H1 (cell line): ENCODE results near the gene IRS1. TPM values are rescaled to one million over a fixed set of nuclear protein-coding genes. Genes with fewer than 3 reads are reported as not detected.
A peak's percentile ranks its signal among the peaks of the same experiment; 100 is the strongest.

ENCODE experiments used
- CTCF ChIA-PET: fragments of 300-600 bp; sonication (Branson Sonifier 250); formaldehyde crosslinking; loops from one replicate; lab custom pipeline; 2021; ENCODE audit not compliant: partially characterized antibody; lab: Charles Lee
- POLR2A ChIA-PET: fragments of 300-600 bp; sonication (Branson Sonifier 250); formaldehyde crosslinking; loops from one replicate; lab custom pipeline; 2021; ENCODE audit warnings: inconsistent platforms; ENCODE audit not compliant: partially characterized antibody; lab: Charles Lee
- DNase-seq, 2 experiments: peaks; one replicate each; pipeline versions ENCODE4 v3.0.0 to v3.0.0-alpha.2; 2010 to 2022; ENCODE audit warnings: low spot score in 2 of 2, low read depth in 1 of 2, mixed read lengths in 1 of 2
- FAIRE-seq: peaks from 2 replicates; lab custom pipeline; 2011; peaks lifted over from hg19 to GRCh38; lab: Jason Lieb, UNC
- H2AFZ ChIP-seq: 2 replicates; pipeline ENCODE4 v1.8.1; 2012; ENCODE audit warnings: low read length, inconsistent platforms
- H2AK5ac ChIP-seq: 2 replicates; pipeline ENCODE4 v1.6.1; 2013; ENCODE audit warnings: low read depth, low read length
- H2BK120ac ChIP-seq: replicated peaks from 2 replicates; pipeline ENCODE3; 2013; ENCODE audit warnings: low read depth, low read length, inconsistent platforms
- H2BK12ac ChIP-seq: 2 replicates; pipeline ENCODE4 v1.6.1; 2013; ENCODE audit warnings: low read depth, low read length
- H2BK15ac ChIP-seq: 2 replicates; pipeline ENCODE4 v1.6.1; 2013; ENCODE audit warnings: low read length
- H2BK20ac ChIP-seq: 2 replicates; pipeline ENCODE4 v1.6.1; 2013; ENCODE audit warnings: low read length
- H2BK5ac ChIP-seq: 2 replicates; pipeline ENCODE4 v1.6.1; 2013; ENCODE audit warnings: low read depth, low read length
- H3K14ac ChIP-seq: 2 replicates; pipeline ENCODE4 v1.6.1; 2013; ENCODE audit warnings: inconsistent platforms; ENCODE audit not compliant: insufficient read length
- H3K18ac ChIP-seq: 2 replicates; pipeline ENCODE4 v1.6.1; 2013; ENCODE audit warnings: low read length; ENCODE audit errors: extremely low read depth
- H3K23ac ChIP-seq: 2 replicates; pipeline ENCODE4 v1.6.1; 2013; ENCODE audit warnings: inconsistent platforms; ENCODE audit not compliant: insufficient read length
- H3K23me2 ChIP-seq: 2 replicates; pipeline ENCODE4 v1.6.1; 2013; ENCODE audit warnings: low read depth, low read length
- H3K27ac ChIP-seq: 2 replicates; pipeline ENCODE4 v1.6.1; 2011; ENCODE audit warnings: low read depth, low read length, inconsistent platforms
- H3K27me3 ChIP-seq, 4 experiments: replicated peaks in 1 of 4; 1 replicate in 1 of 4; 2 replicates in 3 of 4; pipeline versions ENCODE4 v1.6.1 to v1.8.1; 2011 to 2013; ENCODE audit warnings: low read length in 3 of 4, mild to moderate bottlenecking in 3 of 4, inconsistent platforms in 2 of 4, mixed read lengths in 2 of 4, moderate library complexity in 1 of 4; ENCODE audit not compliant: control insufficient read depth in 3 of 4, insufficient read depth in 3 of 4; ENCODE audit errors: extremely low read depth in 1 of 4
- H3K36me3 ChIP-seq, 4 experiments: 2 replicates each; pipeline versions ENCODE4 v1.6.1 to v1.8.1; 2011 to 2013; ENCODE audit warnings: mild to moderate bottlenecking in 4 of 4, low read length in 3 of 4, moderate library complexity in 2 of 4, control low read depth in 1 of 4, inconsistent platforms in 1 of 4; ENCODE audit not compliant: insufficient read depth in 4 of 4, control insufficient read depth in 2 of 4
- H3K4ac ChIP-seq: replicated peaks from 2 replicates; pipeline ENCODE3; 2013; ENCODE audit warnings: low read length, low read depth, mixed read lengths, inconsistent platforms; ENCODE audit not compliant: insufficient read length
- H3K4me1 ChIP-seq, 4 experiments: replicated peaks in 1 of 4; 1 replicate in 1 of 4; 2 replicates in 3 of 4; pipeline versions ENCODE4 v1.6.1 to v1.8.1; 2011 to 2013; ENCODE audit warnings: low read length in 3 of 4, inconsistent platforms in 2 of 4, mixed read lengths in 1 of 4; ENCODE audit not compliant: insufficient read depth in 4 of 4, control insufficient read depth in 3 of 4
- H3K4me2 ChIP-seq, 2 experiments: 2 replicates each; pipeline versions ENCODE4 v1.6.1 to v1.8.1; 2011 to 2013; ENCODE audit warnings: low read depth in 2 of 2, low read length in 2 of 2, control low read depth in 1 of 2, inconsistent platforms in 1 of 2, mild to moderate bottlenecking in 1 of 2; ENCODE audit not compliant: insufficient read depth in 1 of 2
- H3K4me3 ChIP-seq, 4 experiments: fragments of 200-600, 300-600 bp in 1 of 4; sonication (generic), shearing (Covaris generic), sonication (Bioruptor Twin) in 1 of 4; 2 replicates each; pipeline versions ENCODE4 v1.5.1 to v1.8.1; 2011 to 2016; ENCODE audit warnings: low read length in 4 of 4, low read depth in 3 of 4, control low read depth in 2 of 4, inconsistent platforms in 2 of 4, mild to moderate bottlenecking in 2 of 4, mixed read lengths in 1 of 4, moderate library complexity in 1 of 4; ENCODE audit not compliant: insufficient read depth in 2 of 4; ENCODE audit errors: extremely low read depth in 1 of 4
- H3K56ac ChIP-seq: replicated peaks from 2 replicates; pipeline ENCODE3; 2013; ENCODE audit warnings: low read depth, mild to moderate bottlenecking, mixed read lengths, low read length, inconsistent platforms; ENCODE audit not compliant: insufficient read length
- H3K79me1 ChIP-seq: 2 replicates; pipeline ENCODE4 v1.6.1; 2013; ENCODE audit warnings: low read depth, low read length, control low read depth
- H3K79me2 ChIP-seq, 2 experiments: 2 replicates each; pipeline versions ENCODE4 v1.6.1 to v1.8.1; 2012 to 2013; ENCODE audit warnings: low read length in 2 of 2, mild to moderate bottlenecking in 2 of 2, inconsistent platforms in 1 of 2; ENCODE audit not compliant: insufficient read depth in 2 of 2, control insufficient read depth in 1 of 2
- H3K9ac ChIP-seq, 4 experiments: replicated peaks in 1 of 4; 1 replicate in 1 of 4; 2 replicates in 3 of 4; pipeline versions ENCODE4 v1.6.1 to v1.8.1; 2011 to 2013; ENCODE audit warnings: low read depth in 3 of 4, low read length in 3 of 4, control low read depth in 2 of 4, mild to moderate bottlenecking in 2 of 4, moderate library complexity in 2 of 4, inconsistent platforms in 1 of 4; ENCODE audit errors: extremely low read depth in 1 of 4
- H3K9me3 ChIP-seq, 2 experiments: 2 replicates each; pipeline versions ENCODE4 v1.6.1 to v1.8.1; 2012 to 2013; ENCODE audit warnings: mild to moderate bottlenecking in 2 of 2, moderate library complexity in 2 of 2, control low read depth in 1 of 2, inconsistent platforms in 1 of 2, low read depth in 1 of 2, low read length in 1 of 2, mixed read lengths in 1 of 2; ENCODE audit not compliant: insufficient read depth in 2 of 2
- H4K20me1 ChIP-seq, 2 experiments: replicated peaks in 1 of 2; 2 replicates each; pipeline versions ENCODE3 to v1.8.1; 2011 to 2013; ENCODE audit warnings: inconsistent platforms in 2 of 2, low read length in 2 of 2, mild to moderate bottlenecking in 1 of 2; ENCODE audit not compliant: insufficient read depth in 2 of 2, control insufficient read depth in 1 of 2
- H4K5ac ChIP-seq: 2 replicates; pipeline ENCODE4 v1.6.1; 2013; ENCODE audit warnings: low read length, low read depth, mixed read lengths, inconsistent platforms; ENCODE audit not compliant: insufficient read length
- H4K8ac ChIP-seq: 2 replicates; pipeline ENCODE4 v1.8.0; 2013; ENCODE audit warnings: mild to moderate bottlenecking, moderate library complexity, low read length, inconsistent platforms; ENCODE audit not compliant: insufficient read depth; ENCODE audit errors: extremely low read depth
- H4K91ac ChIP-seq: replicated peaks from 2 replicates; pipeline ENCODE3; 2013; ENCODE audit warnings: low read length, mixed read lengths, inconsistent platforms; ENCODE audit not compliant: insufficient read length
- EZH2 ChIP-seq: fragments of 200-600 bp; sonication (generic); IDR thresholded peaks from 2 replicates; pipeline ENCODE4 v1.7.1; 2012; ENCODE audit warnings: low read depth, mild to moderate bottlenecking, moderate library complexity, low read length, inconsistent platforms; ENCODE audit not compliant: severe bottlenecking
- HDAC6 ChIP-seq: IDR thresholded peaks from one replicate; pipeline ENCODE4 v1.7.1; 2012; ENCODE audit warnings: low read depth, mild to moderate bottlenecking, inconsistent platforms, low read length, moderate library complexity
- MAX ChIP-seq: IDR thresholded peaks from 2 replicates; pipeline ENCODE4 v1.6.1; 2012; ENCODE audit warnings: inconsistent platforms
- RNF2 ChIP-seq: fragments of 200-900, 300-1000 bp; sonication (generic); IDR thresholded peaks from 2 replicates; pipeline ENCODE4 v1.7.1; 2016; ENCODE audit warnings: borderline replicate concordance, low read depth, mild to moderate bottlenecking, antibody characterized with exemption, low read length; ENCODE audit not compliant: poor library complexity, severe bottlenecking; ENCODE audit errors: missing control alignments
- SIN3A ChIP-seq, 2 experiments: IDR thresholded peaks in 1 of 2; conservative IDR thresholded peaks in 1 of 2; 2 replicates each; pipeline ENCODE4 v1.6.1; 2011 to 2012; ENCODE audit warnings: low read length in 2 of 2, improper control_type of control experiment in 1 of 2, low read depth in 1 of 2, mild to moderate bottlenecking in 1 of 2
- SP1 ChIP-seq: IDR thresholded peaks from 2 replicates; pipeline ENCODE4 v1.6.1; 2011; ENCODE audit warnings: low read depth, low read length
- WGBS, 2 experiments: shearing (Covaris generic) in 1 of 2; methylation state at CpG; one replicate each; pipeline versions ENCODE4 v1.1.6 to v1.1.7; 2013 to 2015; ENCODE audit warnings: low lambda C conversion rate in 2 of 2, mixed read lengths in 2 of 2, inconsistent platforms in 1 of 2, low coverage in 1 of 2, missing lambda C conversion rate in 1 of 2; ENCODE audit not compliant: insufficient replicate concordance in 2 of 2, insufficient coverage in 1 of 2, insufficient read length in 1 of 2; ENCODE audit errors: extremely low coverage in 1 of 2, missing lambda C conversion rate in 1 of 2; 5-methylcytosine and 5-hydroxymethylcytosine counted together
- polyA plus RNA-seq, 7 experiments: library from polyadenylated mRNA; depleted of rRNA in 3 of 7; stranded (reverse) in 5 of 7; unstranded in 2 of 7; fragments of >200 nt in 5 of 7; fragments of 200-250 nt in 2 of 7; gene quantifications; 1 replicate in 5 of 7; 2 replicates in 1 of 7; 4 replicates in 1 of 7; pipeline versions ENCODE4 v1.2.1 to v1.2.3, GENCODE V29; 2011 to 2013; ENCODE audit warnings: missing spikeins in 2 of 7, mixed read lengths in 2 of 7
- total RNA-seq: library from RNA; stranded (reverse); fragmentation: NEBNext Ultra II Directional; extraction: Animal tissue kit (Norgen Biotek cat#: 25700); gene quantifications from 2 replicates; pipeline ENCODE4 v1.2.1, GENCODE V29; 2021

The IRS1 gene
- total and polyA plus RNA-seq, 2 of the 8 experiments (the other 6 are each of a cell fraction or from before 2014, with no cell fraction given) = 9.1 to 26.9 TPM

GRCh38 chr2:226712941-226713340, 86.7 kb downstream of the IRS1 start:
- no peak overlapping the region for H2BK12ac ChIP-seq
- H3K27ac ChIP-seq = no peak overlapping the region
- H4K5ac ChIP-seq = no peak overlapping the region
- no peaks in the 10 kb centered on the region for H3K4me1 ChIP-seq
- no peak overlapping the region for H3K18ac ChIP-seq
- 93% methylated on average over 1 of the region's 1 CpG; no CpG with 5 or more reads in 1 of the 2 experiments for WGBS, 2 experiments
- no peak overlapping the region for H2BK15ac ChIP-seq
- no peak overlapping the region for H3K23ac ChIP-seq
- H4K20me1 ChIP-seq = peaks cover 0 to 5% of the 10 kb centered on the region in 2 experiments
- H3K23me2 ChIP-seq = peaks cover 5% of the 10 kb centered on the region; the same call in 1 of the 2 replicates
- H3K14ac ChIP-seq = no peak overlapping the region
- H3K56ac ChIP-seq = no peak overlapping the region
- no peaks in the 10 kb centered on the region for H3K36me3 ChIP-seq
- ChIA-PET CTCF (no interaction called here), POLR2A (no interaction called here)
- TF ChIP-seq RNF2 (no peak), HDAC6 (no peak), SP1 (no peak), EZH2 (no peak), MAX (no peak), SIN3A (conservative IDR thresholded peaks at IDR 0.05 in 1 of 2, IDR thresholded peaks at IDR 0.05 in 1 of 2; ENCODE audit: low read depth in 1 of 2, low read length in 2 of 2) (no peak)
- H2BK5ac ChIP-seq = no peak overlapping the region
- no peak overlapping the region for H4K8ac ChIP-seq
- no peaks in the 10 kb centered on the region for H3K79me1 ChIP-seq
- no peaks in the 10 kb centered on the region for H3K27me3 ChIP-seq
- no peak overlapping the region for H2BK20ac ChIP-seq
- DNase-seq = no peak
- H2BK120ac ChIP-seq = no peak overlapping the region
- H2AFZ ChIP-seq = no peak overlapping the region
- no peaks in the 10 kb centered on the region for H3K9me3 ChIP-seq
- no peak for FAIRE-seq
- peak overlapping the region in 1 of 4 experiments; percentile 43; a peak in 1 of 7 replicates for H3K9ac ChIP-seq
- no peak overlapping the region for H3K4me3 ChIP-seq
- no peak overlapping the region for H3K4me2 ChIP-seq
- no peak overlapping the region for H3K4ac ChIP-seq
- no peak overlapping the region for H2AK5ac ChIP-seq
- H3K79me2 ChIP-seq = no peaks in the 10 kb centered on the region
- H4K91ac ChIP-seq = no peak overlapping the region
